ENCODE data around the gene MAP4K2.
"Not testable (repeated sequence)": the region's sequence is repeated elsewhere in the genome, so short reads cannot be mapped to it uniquely, and the experiment has no call there.

The MAP4K2 gene

GRCh38 chr11:64838600-64839334 is 35.8 kb upstream of the MAP4K2 start:
- no peak for DNase-seq

- DNase-seq = no peak
Measured at GRCh38 chr11:64837887-64838351, 34.9 kb upstream of the MAP4K2 start.

- no peak for DNase-seq
Measured at GRCh38 chr11:64836448-64837072, 33.5 kb upstream of the MAP4K2 start.

GRCh38 chr11:64835616-64836447 is 32.8 kb upstream of the MAP4K2 start:
- DNase-seq = no peak

- DNase-seq = no peak
Measured at GRCh38 chr11:64834723-64835615, 32.0 kb upstream of the MAP4K2 start.

GRCh38 chr11:64834031-64834722 is 31.2 kb upstream of the MAP4K2 start:
- no peak for DNase-seq

GRCh38 chr11:64833509-64833908 is 30.5 kb upstream of the MAP4K2 start:
- no peak for DNase-seq

- no peak for DNase-seq
Measured at GRCh38 chr11:64833198-64833502, 30.1 kb upstream of the MAP4K2 start.

GRCh38 chr11:64832467-64833197 is 29.6 kb upstream of the MAP4K2 start:
- no peak for DNase-seq

- no peak for DNase-seq
Measured at GRCh38 chr11:64831411-64831891, 28.4 kb upstream of the MAP4K2 start.

GRCh38 chr11:64829536-64830251 is 26.7 kb upstream of the MAP4K2 start:
- no peak for DNase-seq

- no peak for DNase-seq
Measured at GRCh38 chr11:64827451-64827839, 24.4 kb upstream of the MAP4K2 start.

- DNase-seq = no peak
Measured at GRCh38 chr11:64826578-64827450, 23.8 kb upstream of the MAP4K2 start.

- no peak for DNase-seq
Measured at GRCh38 chr11:64826062-64826461, 23.0 kb upstream of the MAP4K2 start.

- DNase-seq = no peak
Measured at GRCh38 chr11:64823568-64824119, 20.6 kb upstream of the MAP4K2 start.

GRCh38 chr11:64817476-64817875 is 14.5 kb upstream of the MAP4K2 start:
- no peak for DNase-seq

- DNase-seq = not testable (repeated sequence)
Measured at GRCh38 chr11:64815433-64815832, 12.4 kb upstream of the MAP4K2 start.

GRCh38 chr11:64814712-64815187 is 11.7 kb upstream of the MAP4K2 start:
- DNase-seq = no peak

- no peak for DNase-seq
Measured at GRCh38 chr11:64813826-64814225, 10.8 kb upstream of the MAP4K2 start.

Measured in fibroblast of skin of abdomen (primary cell).